ENCODE results near the gene CES3. TPM values are rescaled to one million over a fixed set of nuclear protein-coding genes. Genes with fewer than 3 reads are reported as not detected.
"Not testable (repeated sequence)": the region's sequence is repeated elsewhere in the genome, so short reads cannot be mapped to it uniquely, and the experiment has no call there.

CES3 gene
- total RNA-seq, 1 experiment from 2014 or later: 4.9 TPM

- in situ Hi-C loops (cut with HindIII; ENCODE audit: low sequenced_read_pairs): no loop called here
- DNase-seq (ENCODE audit: low spot score): no peak
These were observed 27.2 kb downstream of the CES3 start, which contains the start of gene CES4A for GRCh38 chr16:66988197-66988788. CES4A (plus strand) TSS chr16:66988589; CDS start chr16:66988773, 184 bp downstream.

- no peak for DNase-seq (ENCODE audit: low spot score)
- in situ Hi-C loops (cut with HindIII; ENCODE audit: low sequenced_read_pairs): no loop called here
These were observed 30.5 kb downstream of the CES3 start for GRCh38 chr16:66991545-66992077.

- DNase-seq (ENCODE audit: low spot score); in situ Hi-C loops (cut with HindIII; ENCODE audit: low sequenced_read_pairs): not testable (repeated sequence)
These were observed 32.5 kb downstream of the CES3 start for GRCh38 chr16:66993558-66993957.

GRCh38 chr16:66996324-66996982 is 35.4 kb downstream of the CES3 start:
- in situ Hi-C loops (cut with HindIII; ENCODE audit: low sequenced_read_pairs): no loop called here
- DNase-seq (ENCODE audit: low spot score): peak; percentile 37

- no peak for DNase-seq (ENCODE audit: low spot score)
- in situ Hi-C loops (cut with HindIII; ENCODE audit: low sequenced_read_pairs): no loop called here
These were observed 35.9 kb downstream of the CES3 start for GRCh38 chr16:66996983-66997358.

GRCh38 chr16:67000384-67001351 is 39.6 kb downstream of the CES3 start:
- peak; percentile 86 for DNase-seq (ENCODE audit: low spot score)
- in situ Hi-C loops (cut with HindIII; ENCODE audit: low sequenced_read_pairs): no loop called here

GRCh38 chr16:67001726-67002125 is 40.7 kb downstream of the CES3 start:
- DNase-seq (ENCODE audit: low spot score): no peak
- in situ Hi-C loops (cut with HindIII; ENCODE audit: low sequenced_read_pairs): no loop called here

- no peak for DNase-seq (ENCODE audit: low spot score)
- in situ Hi-C loops (cut with HindIII; ENCODE audit: low sequenced_read_pairs): no loop called here
These were observed 46.0 kb downstream of the CES3 start for GRCh38 chr16:67006930-67007658.

- in situ Hi-C loops (cut with HindIII; ENCODE audit: low sequenced_read_pairs): no loop called here
These were observed 48.1 kb downstream of the CES3 start for GRCh38 chr16:67009158-67009557.

GRCh38 chr16:67011274-67011673 is 50.2 kb downstream of the CES3 start:
- in situ Hi-C loops (cut with HindIII; ENCODE audit: low sequenced_read_pairs): no loop called here
- no peak for DNase-seq (ENCODE audit: low spot score)

More at GRCh38 chr16:67009158-67009557, 48.1 kb downstream of the CES3 start:
- DNase-seq (ENCODE audit: low spot score): no peak

GRCh38 chr16:67013233-67013822 is 52.3 kb downstream of the CES3 start:
- DNase-seq (ENCODE audit: low spot score): no peak
- in situ Hi-C loops (cut with HindIII; ENCODE audit: low sequenced_read_pairs): no loop called here

GRCh38 chr16:67013823-67014633 is 53.0 kb downstream of the CES3 start:
- in situ Hi-C loops (cut with HindIII; ENCODE audit: low sequenced_read_pairs): no loop called here
- no peak for DNase-seq (ENCODE audit: low spot score)

- in situ Hi-C loops (cut with HindIII; ENCODE audit: low sequenced_read_pairs): no loop called here
- DNase-seq (ENCODE audit: low spot score): no peak
These were observed 53.7 kb downstream of the CES3 start for GRCh38 chr16:67014634-67015312.

- no peak for DNase-seq (ENCODE audit: low spot score)
- in situ Hi-C loops (cut with HindIII; ENCODE audit: low sequenced_read_pairs): no loop called here
These were observed 54.3 kb downstream of the CES3 start for GRCh38 chr16:67015313-67015731.

- in situ Hi-C loops (cut with HindIII; ENCODE audit: low sequenced_read_pairs): no loop called here
- DNase-seq (ENCODE audit: low spot score): no peak
These were observed 55.1 kb downstream of the CES3 start for GRCh38 chr16:67016143-67016542.

GRCh38 chr16:67016681-67017420 is 55.8 kb downstream of the CES3 start:
- in situ Hi-C loops (cut with HindIII; ENCODE audit: low sequenced_read_pairs): no loop called here

GRCh38 chr16:67017421-67017750 is 56.3 kb downstream of the CES3 start:
- no peak for DNase-seq (ENCODE audit: low spot score)
- in situ Hi-C loops (cut with HindIII; ENCODE audit: low sequenced_read_pairs): no loop called here

More at GRCh38 chr16:67016681-67017420, 55.8 kb downstream of the CES3 start:
- DNase-seq (ENCODE audit: low spot score): no peak

Data from G401 (cell line).